GM21381 (cell line): ENCODE results near the gene RALGAPA2.

Experiments
- ATAC-seq: cut with Tn5 transposase; IDR thresholded peaks from one replicate; pipeline ENCODE4 v1.9.1; 2021; ENCODE audit warnings: mild to moderate bottlenecking, moderate library complexity; ENCODE audit not compliant: unreplicated experiment

RALGAPA2 gene

GRCh38 chr20:20446001-20446400 is 266.4 kb downstream of the RALGAPA2 start:
- ATAC-seq = no peak

- ATAC-seq = no peak
These were observed 268.9 kb downstream of the RALGAPA2 start for GRCh38 chr20:20443504-20443903.

GRCh38 chr20:20442466-20442865 is 270.0 kb downstream of the RALGAPA2 start:
- no peak for ATAC-seq

GRCh38 chr20:20440886-20441658 is 271.4 kb downstream of the RALGAPA2 start:
- no peak for ATAC-seq

GRCh38 chr20:20440481-20440880 is 272.0 kb downstream of the RALGAPA2 start:
- ATAC-seq = no peak

- ATAC-seq = no peak
These were observed 272.7 kb downstream of the RALGAPA2 start for GRCh38 chr20:20439602-20440190.

- ATAC-seq = no peak
These were observed 275.1 kb downstream of the RALGAPA2 start for GRCh38 chr20:20437314-20437713.

- ATAC-seq = no peak
These were observed 275.8 kb downstream of the RALGAPA2 start for GRCh38 chr20:20436689-20437088.

GRCh38 chr20:20435453-20435852 is 277.0 kb downstream of the RALGAPA2 start:
- ATAC-seq = no peak

DNA sequence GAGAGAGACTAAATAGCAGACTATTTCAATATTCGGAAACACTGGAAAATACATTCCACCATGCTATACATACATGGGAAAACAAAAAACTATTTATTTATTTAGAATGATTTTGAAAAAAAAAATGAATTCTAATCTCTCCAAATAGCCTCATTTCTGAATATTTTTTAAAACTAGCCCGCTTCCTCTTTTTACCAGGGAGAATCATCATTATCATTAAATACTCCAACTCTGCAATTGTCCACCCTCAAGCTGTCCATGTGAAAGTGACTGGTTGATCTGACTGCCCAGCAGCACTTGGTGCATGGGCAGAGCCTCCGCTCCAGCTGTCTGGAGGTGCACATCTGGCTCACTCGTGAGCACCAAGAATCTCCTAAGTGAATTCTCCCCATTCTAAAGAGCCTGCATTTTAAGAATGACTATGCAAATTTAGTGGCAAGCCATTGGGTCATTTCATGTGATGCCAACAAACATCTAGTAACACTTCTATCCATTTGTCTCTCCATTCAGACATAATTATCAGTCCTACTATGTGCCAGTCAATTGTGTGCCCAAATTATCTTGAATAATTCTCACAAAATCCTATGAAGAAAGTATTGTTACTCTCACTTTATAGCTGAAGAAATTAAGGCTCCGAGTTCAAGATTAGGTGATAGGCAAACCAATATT is 279.7 kb downstream of the RALGAPA2 start:
- no peak for ATAC-seq

GRCh38 chr20:20430066-20430465 is 282.4 kb downstream of the RALGAPA2 start:
- ATAC-seq = no peak

GRCh38 chr20:20428067-20428466 is 284.4 kb downstream of the RALGAPA2 start:
- no peak for ATAC-seq

DNA sequence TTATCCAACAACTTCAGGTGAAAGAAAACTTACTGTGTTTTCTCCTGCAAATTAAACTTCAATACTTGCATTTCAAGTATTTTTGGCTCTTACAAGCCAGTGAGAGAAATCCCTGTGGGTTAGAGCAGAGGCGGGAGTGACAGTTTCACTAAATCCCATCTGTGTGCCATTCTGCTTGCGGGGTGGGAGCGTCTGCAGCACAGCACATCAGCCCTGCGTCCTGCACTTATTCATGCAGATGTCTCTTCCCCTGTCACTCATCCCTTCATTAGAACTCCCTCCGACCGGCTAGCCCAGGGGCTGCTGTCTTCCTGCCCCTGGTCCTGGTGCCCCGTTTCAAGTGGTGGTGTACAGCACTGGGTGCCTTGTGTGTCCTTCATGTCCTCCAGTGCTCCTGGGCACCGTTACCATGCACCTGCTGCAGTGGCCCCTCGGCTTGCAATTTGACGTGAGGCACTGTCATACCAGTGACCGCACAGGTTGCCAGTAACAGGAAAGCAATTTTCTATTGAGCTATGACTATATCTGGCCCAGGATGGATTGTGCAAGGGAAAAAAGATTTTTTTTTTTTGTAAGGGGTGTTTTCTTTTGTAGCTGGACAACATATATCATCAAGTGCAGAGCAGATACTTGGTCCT is 285.1 kb downstream of the RALGAPA2 start:
- ATAC-seq = no peak

DNA sequence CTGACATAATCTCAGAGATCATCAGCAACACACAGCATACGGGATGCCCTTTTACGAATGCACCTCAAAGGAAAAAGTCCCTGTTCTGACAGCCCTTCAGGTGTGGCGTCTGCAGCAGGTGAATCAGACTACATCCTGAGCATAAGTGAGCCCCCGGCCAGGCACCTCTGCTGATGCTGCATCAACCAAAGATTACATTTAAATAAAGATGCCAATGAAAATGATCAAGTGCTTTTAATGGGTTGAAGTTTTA is 285.9 kb downstream of the RALGAPA2 start:
- no peak for ATAC-seq

DNA sequence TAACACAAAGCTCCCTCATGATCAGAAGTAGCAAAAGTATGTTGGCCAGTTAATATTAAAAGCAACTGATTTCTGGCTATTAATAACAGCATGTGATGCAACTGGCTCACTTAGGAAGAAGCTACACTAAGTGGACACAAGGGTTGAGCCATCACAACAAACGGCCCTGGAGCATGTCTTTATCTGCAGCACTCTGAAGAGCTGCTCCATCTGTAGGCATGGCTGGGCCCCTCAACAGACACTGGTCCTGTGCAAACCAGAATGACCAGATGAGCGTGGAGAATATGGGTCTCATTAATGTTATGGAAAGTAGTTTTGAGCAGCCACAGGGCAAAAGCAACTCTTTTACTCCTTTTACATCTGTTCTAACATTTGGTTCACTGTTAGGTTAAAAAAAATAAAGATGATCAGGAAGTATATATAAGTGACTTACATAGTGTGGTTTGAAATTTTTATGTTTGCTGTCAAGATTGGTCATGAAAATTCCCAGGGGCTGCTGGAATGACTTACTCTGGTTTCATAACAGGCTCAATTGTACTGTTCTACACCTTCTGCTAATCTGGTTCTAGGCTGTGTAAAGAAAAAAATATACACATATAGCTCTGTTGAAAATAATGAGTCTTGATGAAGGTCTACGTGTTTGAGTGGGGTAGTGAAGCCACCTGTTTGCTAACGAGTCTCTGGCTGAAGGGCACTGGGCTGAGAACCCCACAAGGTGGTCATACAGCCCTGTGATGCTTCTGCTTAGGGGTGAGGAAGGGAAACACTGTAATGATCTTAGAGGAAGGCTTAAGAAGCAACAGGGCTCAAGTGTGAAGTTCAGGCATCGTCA is 286.4 kb downstream of the RALGAPA2 start:
- ATAC-seq = no peak

- no peak for ATAC-seq
These were observed 289.3 kb downstream of the RALGAPA2 start for GRCh38 chr20:20423117-20423516.

DNA sequence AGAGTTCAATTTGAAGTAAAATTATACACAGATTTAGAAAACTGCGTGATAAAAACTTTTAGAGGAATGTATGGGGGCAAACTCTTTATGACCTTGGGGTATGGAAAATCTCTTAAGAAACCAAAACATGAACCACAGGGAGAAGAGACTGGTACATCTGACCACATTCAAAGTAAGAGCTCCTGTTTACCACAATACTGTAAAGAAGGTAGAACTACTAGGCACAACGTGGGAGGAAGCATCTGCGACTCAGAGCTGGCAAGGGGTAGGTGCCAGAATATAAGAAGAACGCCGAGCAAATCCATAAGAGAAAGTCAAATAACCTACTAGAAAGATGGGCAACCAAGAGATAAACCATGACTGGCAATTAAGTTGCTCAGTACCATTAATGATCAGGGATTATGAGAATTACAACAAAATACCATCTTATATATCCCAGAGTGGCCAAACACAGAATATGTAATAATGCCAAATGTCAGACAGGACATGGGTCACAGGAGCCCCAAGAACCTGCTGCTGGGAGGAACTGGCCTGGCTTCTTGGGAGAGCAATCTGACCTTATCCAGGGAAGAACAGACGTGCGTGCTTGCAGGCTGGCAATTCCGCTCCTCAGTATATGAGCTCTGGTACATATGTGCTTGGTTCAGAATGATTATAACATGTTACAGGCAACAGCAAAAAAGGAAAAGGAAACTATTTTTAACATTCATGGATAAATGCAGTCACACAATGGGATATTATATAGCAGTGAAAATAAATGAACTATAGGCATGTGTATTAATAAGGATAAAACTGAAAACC is 294.4 kb downstream of the RALGAPA2 start:
- no peak for ATAC-seq

GRCh38 chr20:20415321-20415720 is 297.1 kb downstream of the RALGAPA2 start:
- no peak for ATAC-seq

DNA sequence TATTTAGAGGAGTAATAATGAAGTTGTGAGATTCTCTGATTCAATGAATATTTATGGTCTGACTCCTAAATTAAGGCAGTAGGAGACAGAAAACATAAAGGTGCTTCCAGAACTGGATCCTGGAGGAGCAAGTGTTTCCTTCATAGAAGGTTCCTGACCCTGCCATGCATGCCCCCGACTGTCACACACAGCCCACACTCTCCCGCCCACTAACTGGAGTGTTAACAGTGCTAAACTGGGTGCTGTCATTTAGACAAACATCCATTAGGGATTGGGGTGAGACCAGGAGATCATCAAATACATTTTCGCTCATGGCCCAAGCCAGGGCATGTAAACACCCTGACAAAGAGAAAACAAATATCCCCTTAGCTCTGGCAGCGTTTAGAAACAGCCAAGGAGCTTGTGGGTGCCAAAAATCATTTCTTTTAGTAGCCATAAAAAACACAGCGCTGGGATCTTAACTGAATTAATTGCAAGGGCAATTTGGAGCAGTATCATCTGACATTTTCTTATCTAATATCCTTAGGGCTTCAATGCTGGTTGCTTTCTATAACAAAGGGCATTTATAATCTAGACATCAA is 297.7 kb downstream of the RALGAPA2 start:
- ATAC-seq = no peak

DNA sequence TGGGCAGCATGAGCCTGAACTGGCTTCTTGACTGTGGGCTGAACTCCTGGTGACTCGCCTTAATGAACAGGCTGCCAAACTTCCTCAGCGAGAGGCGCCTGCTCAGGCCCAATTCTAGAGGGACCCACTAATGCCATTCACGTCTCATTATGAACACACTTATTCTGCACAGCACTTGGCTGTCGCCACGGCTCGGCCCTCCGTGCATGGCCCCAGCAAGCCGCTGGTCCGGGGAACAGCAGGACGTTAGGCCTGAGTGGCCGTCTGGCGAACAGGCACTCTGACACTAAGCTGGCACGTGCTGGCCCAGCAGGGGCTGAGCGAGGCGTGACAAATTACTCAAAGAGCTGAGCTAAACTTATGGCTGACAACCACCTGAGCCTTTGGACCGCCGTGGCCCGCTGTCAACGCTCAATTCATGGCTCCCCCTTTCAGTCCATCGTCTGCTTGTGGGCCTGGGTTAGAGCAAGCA is 298.6 kb downstream of the RALGAPA2 start:
- no peak for ATAC-seq
